Measurements from ENCODE around the gene RAPGEF4. TPM values are rescaled to one million over a fixed set of nuclear protein-coding genes. Genes with fewer than 3 reads are reported as not detected.

Gene RAPGEF4
- total and polyA plus RNA-seq, 9 of the 15 experiments (the other 6 are each of a cell fraction or from before 2014, with no cell fraction given): 0.04 to 0.33 (median 0.13) TPM; not detected in 6

- no peaks in the 10 kb centered on the region for H3K9me1 ChIP-seq (ENCODE audit: control insufficient read depth, insufficient read depth, low read length)
- peaks cover 0 to 9% of the 10 kb centered on the region in 2 experiments; a peak in 2 of 5 replicates for H3K27me3 ChIP-seq (ENCODE audit: control insufficient read depth in 2 of 2, insufficient read depth in 2 of 2, low read length in 2 of 2)
- H3K9me3 ChIP-seq (replicated peaks; ENCODE audit: control insufficient read depth, insufficient read depth, low read depth, low read length): no peaks in the 10 kb centered on the region
- no peak overlapping the region for H3K4me3 ChIP-seq
- DNase-seq (ENCODE audit: extremely low read depth in 1 of 4, low spot score in 3 of 4): no peak
- no peak overlapping the region for H2AFZ ChIP-seq (ENCODE audit: low read depth, low read length)
- ChIA-PET CTCF (ENCODE audit: low intra/inter-chr PET ratio) (no interaction called here), POLR2A (interaction anchor here (1.6 kb wide), 1 partner anchor 14 kb away, joined by 5 read pairs; no protein-coding TSS in a partner anchor)
- no peak overlapping the region for H3K4me2 ChIP-seq (ENCODE audit: insufficient read depth, low read length)
- intact Hi-C loops (cut with micrococcal nuclease): no loop called here
- in situ Hi-C loops (cut with MboI): no loop called here
- no peak for ATAC-seq
- H3K79me2 ChIP-seq (ENCODE audit: control insufficient read depth, insufficient read depth, low read length): no peaks in the 10 kb centered on the region
- no peaks in the 10 kb centered on the region for H3K36me3 ChIP-seq (ENCODE audit: control insufficient read depth, insufficient read depth, low read length)
- H3K9ac ChIP-seq (ENCODE audit: insufficient read depth in 1 of 2, low read depth in 2 of 2, low read length in 2 of 2): no peak overlapping the region
- no peak for FAIRE-seq
- H4K20me1 ChIP-seq (replicated peaks; ENCODE audit: control insufficient read depth, insufficient read depth, low read length): no peaks in the 10 kb centered on the region
- H3K4me1 ChIP-seq (replicated peaks in 1 of 2; ENCODE audit: control insufficient read depth in 2 of 2, insufficient read depth in 2 of 2, low read length in 2 of 2): no peaks in the 10 kb centered on the region
- BruUV-seq (replicated peaks): no TSS peak
- 0% methylated on average over 6 of the region's 6 CpGs for WGBS (ENCODE audit: insufficient coverage, low coverage, missing lambda C conversion rate)
- no peak overlapping the region for H3K27ac ChIP-seq (ENCODE audit: extremely low read depth, low read depth, low read length)
- no peak for TF ChIP-seq PYGO2 (tag; IDR thresholded peaks at IDR 0.05)
- no peak for TF ChIP-seq HOMEZ (CRISPR knock-in tag; IDR thresholded peaks at IDR 0.05)
- TF ChIP-seq REST (IDR thresholded peaks at IDR 0.05; ENCODE audit: borderline replicate concordance): no peak
- no peak for TF ChIP-seq REST (CRISPR knock-in tag; IDR thresholded peaks at IDR 0.05; ENCODE audit: low read depth)
- no peak for TF ChIP-seq KLF6 (CRISPR knock-in tag; IDR thresholded peaks at IDR 0.05; ENCODE audit: borderline replicate concordance)
- TF ChIP-seq ATF4 (CRISPR knock-in tag; IDR thresholded peaks at IDR 0.05): no peak
- TF ChIP-seq CBFB (CRISPR knock-in tag; IDR thresholded peaks at IDR 0.05): no peak
- TF ChIP-seq SIX5 (IDR thresholded peaks at IDR 0.05; ENCODE audit: borderline replicate concordance in 1 of 2, insufficient read depth in 1 of 2, low read depth in 1 of 2, low read length in 2 of 2): no peak
- TF ChIP-seq CAMTA2 (CRISPR knock-in tag; conservative IDR thresholded peaks at IDR 0.05): no peak
- no peak for TF ChIP-seq DDX20 (tag; IDR thresholded peaks at IDR 0.05; ENCODE audit: low read depth)
Observed at GRCh38 chr2:172843902-172844715, 108.5 kb downstream of the RAPGEF4 start.

Measured in K562 (cell line).